ENCODE results near the gene SYCP2. TPM values are rescaled to one million over a fixed set of nuclear protein-coding genes. Genes with fewer than 3 reads are reported as not detected.

The SYCP2 gene
- total and polyA plus RNA-seq, 7 donors, result 0.50 to 7.8 (median 1.6) TPM

- DNase-seq, result no peak
- intact Hi-C loops (cut with DNase I), result no loop called here
- peak overlapping the region in 3 of 4 donors; percentile 65 to 78 (median 71) for H3K4me3 ChIP-seq
- H3K27ac ChIP-seq, result peak overlapping the region; percentile 33 to 98 (median 96)
- H3K27me3 ChIP-seq, result no peaks in the 10 kb centered on the region
- peaks cover 0 to 62% (median 45%) of the 10 kb centered on the region in 4 donors for H3K4me1 ChIP-seq
- WGBS, 2 donors, result 72 to 76% methylated on average over 4 of the region's 4 CpGs
- H3K36me3 ChIP-seq, result peaks cover 0 to 11% (median 0%) of the 10 kb centered on the region in 4 donors
- TF ChIP-seq POLR2AphosphoS5 (IDR thresholded peaks at IDR 0.05) (no peak), POLR2A (IDR thresholded peaks at IDR 0.05) (no peak), EP300 (IDR thresholded peaks at IDR 0.05) (no peak)
- no peaks in the 10 kb centered on the region for H3K9me3 ChIP-seq
Measured at GRCh38 chr20:59938221-59938620, 4.8 kb upstream of the SYCP2 start.

GRCh38 chr20:59937150-59937549 lies 3.7 kb upstream of the SYCP2 start:
- intact Hi-C loops (cut with DNase I), result no loop called here
- H3K27me3 ChIP-seq, result no peaks in the 10 kb centered on the region
- peaks cover 0 to under 1% (median 0%) of the 10 kb centered on the region in 4 donors for H3K36me3 ChIP-seq
- TF ChIP-seq EP300 (IDR thresholded peaks at IDR 0.05), result no peak
- TF ChIP-seq POLR2AphosphoS5 (IDR thresholded peaks at IDR 0.05), result no peak
- no peak for TF ChIP-seq POLR2A (IDR thresholded peaks at IDR 0.05)
- TF ChIP-seq CTCF (IDR thresholded peaks at IDR 0.05), result no peak
- no peak overlapping the region for H3K4me3 ChIP-seq
- no peak for DNase-seq
- H3K27ac ChIP-seq, result peak overlapping the region in 1 of 4 donors; percentile 96
- peaks cover 0 to 55% (median 49%) of the 10 kb centered on the region in 4 donors for H3K4me1 ChIP-seq
- no peaks in the 10 kb centered on the region for H3K9me3 ChIP-seq
- WGBS, 2 donors, result 85 to 89% methylated on average over 3 of the region's 3 CpGs

DNA sequence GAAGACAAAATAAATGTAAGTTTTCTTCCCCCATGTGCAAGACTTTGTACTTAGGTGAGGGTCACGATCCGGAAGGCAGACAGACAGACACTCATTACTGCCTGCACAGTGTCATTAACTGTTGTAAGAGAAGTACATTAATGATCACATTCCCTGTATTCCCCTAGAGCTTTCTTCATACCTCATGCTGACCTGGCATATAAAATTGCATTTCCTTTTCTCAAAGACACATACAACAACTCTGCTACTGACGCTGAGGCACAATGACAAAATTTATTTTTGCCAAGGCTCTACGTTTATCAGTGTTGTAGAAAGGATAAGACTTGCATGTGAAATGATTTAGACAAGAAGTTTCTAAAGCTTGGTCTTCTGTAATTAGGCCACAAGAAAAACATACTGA lies 3.0 kb upstream of the SYCP2 start:
- Histone ChIP-seq H3K27me3 (no peaks in the 10 kb centered on the region), H3K9me3 (no peaks in the 10 kb centered on the region), H3K4me3 (no peak overlapping the region), H3K27ac (no peak overlapping the region), H3K36me3 (no peaks in the 10 kb centered on the region), H3K4me1 (peaks cover 0 to 49% (median 43%) of the 10 kb centered on the region in 4 donors)
- TF ChIP-seq EP300 (IDR thresholded peaks at IDR 0.05), result no peak
- TF ChIP-seq POLR2A (IDR thresholded peaks at IDR 0.05), result no peak
- no peak for DNase-seq
- intact Hi-C loops (cut with DNase I), result no loop called here
- WGBS, 2 donors, result 77 to 83% methylated on average over 4 of the region's 4 CpGs

GRCh38 chr20:59935457-59936185 lies 2.2 kb upstream of the SYCP2 start:
- H3K27ac ChIP-seq, result no peak overlapping the region
- intact Hi-C loops (cut with DNase I), result no loop called here
- no peak for TF ChIP-seq CTCF (IDR thresholded peaks at IDR 0.05)
- TF ChIP-seq EP300 (IDR thresholded peaks at IDR 0.05), result no peak
- no peak for TF ChIP-seq POLR2AphosphoS5 (IDR thresholded peaks at IDR 0.05)
- TF ChIP-seq POLR2A (IDR thresholded peaks at IDR 0.05), result no peak
- no peak overlapping the region for H3K4me3 ChIP-seq
- H3K9me3 ChIP-seq, result no peaks in the 10 kb centered on the region
- no peak for DNase-seq
- H3K36me3 ChIP-seq, result no peaks in the 10 kb centered on the region
- no peaks in the 10 kb centered on the region for H3K27me3 ChIP-seq
- H3K4me1 ChIP-seq, result peaks cover 0 to 43% (median 39%) of the 10 kb centered on the region in 4 donors
- WGBS, 2 donors, result 90 to 92% methylated on average over 8 of the region's 8 CpGs

GRCh38 chr20:59933849-59934585 lies 580 bp upstream of the SYCP2 start:
- H3K27me3 ChIP-seq, result no peaks in the 10 kb centered on the region
- intact Hi-C loops (cut with DNase I), result no loop called here
- H3K4me3 ChIP-seq, result peak overlapping the region; percentile 53 to 82 (median 65)
- 6 to 8% methylated on average over 59 of the region's 59 CpGs for WGBS, 2 donors
- no peaks in the 10 kb centered on the region for H3K36me3 ChIP-seq
- H3K27ac ChIP-seq, result peak overlapping the region; percentile 73 to 85 (median 82)
- no peaks in the 10 kb centered on the region for H3K9me3 ChIP-seq
- peaks cover 0 to 38% (median 34%) of the 10 kb centered on the region in 4 donors for H3K4me1 ChIP-seq
- TF ChIP-seq POLR2AphosphoS5 (IDR thresholded peaks at IDR 0.05) (no peak), POLR2A (IDR thresholded peaks at IDR 0.05) (no peak), CTCF (IDR thresholded peaks at IDR 0.05) (peak; percentile 73 to 98 (median 88)), EP300 (IDR thresholded peaks at IDR 0.05) (no peak)
- peak; percentile 90 for DNase-seq

Measured in sigmoid colon (tissue), 7 donors.